ENCODE results near the gene MIS18BP1. TPM values are rescaled to one million over a fixed set of nuclear protein-coding genes. Genes with fewer than 3 reads are reported as not detected.

MIS18BP1 gene
- total and polyA plus RNA-seq, 10 of the 15 experiments (the other 5 are each of a cell fraction or from before 2014, with no cell fraction given), result 16.9 to 88.9 (median 57.0) TPM

- peak; percentile 55 for TF ChIP-seq SKIL (IDR thresholded peaks at IDR 0.05; ENCODE audit: low read depth, poor library complexity, severe bottlenecking)
- peak; percentile 86 to 87 for TF ChIP-seq BHLHE40 (IDR thresholded peaks at IDR 0.05; ENCODE audit: borderline replicate concordance in 1 of 2, low read depth in 2 of 2, low read length in 1 of 2)
- no peak for TF ChIP-seq SUPT20H (IDR thresholded peaks at IDR 0.05; ENCODE audit: borderline replicate concordance, control insufficient read depth, low read depth, low read length)
- TF ChIP-seq YY1 (IDR thresholded peaks at IDR 0.05; ENCODE audit: low read depth, low read length), result 0 out of 2 replicates have a peak, but pooled peaks have one; percentile 12
- TF ChIP-seq RAD51 (IDR thresholded peaks at IDR 0.05), result peak; percentile 67
- TF ChIP-seq ZSCAN29 (IDR thresholded peaks at IDR 0.05), result peak; percentile 67; the same call in 1 of the 2 replicates
- peak; percentile 59; the same call in 1 of the 2 replicates for TF ChIP-seq SIN3A (IDR thresholded peaks at IDR 0.05; ENCODE audit: low read depth, low read length)
- TF ChIP-seq RFX5 (IDR thresholded peaks at IDR 0.05; ENCODE audit: low read depth, low read length), result no peak
- TF ChIP-seq NFIC (IDR thresholded peaks at IDR 0.05; ENCODE audit: low read depth, low read length), result peak; percentile 72; the same call in 1 of the 2 replicates
- peak; percentile 20 for TF ChIP-seq MEF2B (IDR thresholded peaks at IDR 0.05; ENCODE audit: partially characterized antibody, poor library complexity, severe bottlenecking)
- TF ChIP-seq JUNB (IDR thresholded peaks at IDR 0.05), result peak; percentile 69
- TF ChIP-seq SPI1 (IDR thresholded peaks at IDR 0.05; ENCODE audit: borderline replicate concordance, insufficient read depth, low read depth, low read length), result peak; percentile 95
- TF ChIP-seq BCL11A (IDR thresholded peaks at IDR 0.05; ENCODE audit: low read depth, low read length), result peak; percentile 62; the same call in 1 of the 2 replicates
- no peak for TF ChIP-seq ATF3 (IDR thresholded peaks at IDR 0.05; ENCODE audit: borderline replicate concordance, extremely low read depth, low read depth, low read length)
- no peak for TF ChIP-seq E4F1 (IDR thresholded peaks at IDR 0.05; ENCODE audit: borderline replicate concordance, partially characterized antibody)
- TF ChIP-seq EED (IDR thresholded peaks at IDR 0.05; ENCODE audit: low read depth), result 0 out of 2 replicates have a peak, but pooled peaks have one; percentile 28
- peak; percentile 37 for TF ChIP-seq IKZF1 (conservative IDR thresholded peaks at IDR 0.05)
- TF ChIP-seq PML (IDR thresholded peaks at IDR 0.05; ENCODE audit: low read length), result peak; percentile 33; the same call in 1 of the 2 replicates
- TF ChIP-seq NFYA (IDR thresholded peaks at IDR 0.05; ENCODE audit: borderline replicate concordance, low read depth, low read length), result no peak
- 0 out of 2 replicates have a peak, but pooled peaks have one; percentile 35 for TF ChIP-seq CBX5 (IDR thresholded peaks at IDR 0.05; ENCODE audit: low read depth)
- no peak for TF ChIP-seq FOXK2 (IDR thresholded peaks at IDR 0.05)
- TF ChIP-seq WRNIP1 (IDR thresholded peaks at IDR 0.05; ENCODE audit: borderline replicate concordance, low read depth, low read length), result no peak
- TF ChIP-seq NFYB (IDR thresholded peaks at IDR 0.05; ENCODE audit: insufficient read depth, low read depth, low read length), result no peak
- no peak for TF ChIP-seq NBN (IDR thresholded peaks at IDR 0.05)
Measured at GRCh38 chr14:45251912-45252311, 1.1 kb downstream of the MIS18BP1 start (continued).
